ENCODE data around the gene KIF3A.

Gene KIF3A

DNA sequence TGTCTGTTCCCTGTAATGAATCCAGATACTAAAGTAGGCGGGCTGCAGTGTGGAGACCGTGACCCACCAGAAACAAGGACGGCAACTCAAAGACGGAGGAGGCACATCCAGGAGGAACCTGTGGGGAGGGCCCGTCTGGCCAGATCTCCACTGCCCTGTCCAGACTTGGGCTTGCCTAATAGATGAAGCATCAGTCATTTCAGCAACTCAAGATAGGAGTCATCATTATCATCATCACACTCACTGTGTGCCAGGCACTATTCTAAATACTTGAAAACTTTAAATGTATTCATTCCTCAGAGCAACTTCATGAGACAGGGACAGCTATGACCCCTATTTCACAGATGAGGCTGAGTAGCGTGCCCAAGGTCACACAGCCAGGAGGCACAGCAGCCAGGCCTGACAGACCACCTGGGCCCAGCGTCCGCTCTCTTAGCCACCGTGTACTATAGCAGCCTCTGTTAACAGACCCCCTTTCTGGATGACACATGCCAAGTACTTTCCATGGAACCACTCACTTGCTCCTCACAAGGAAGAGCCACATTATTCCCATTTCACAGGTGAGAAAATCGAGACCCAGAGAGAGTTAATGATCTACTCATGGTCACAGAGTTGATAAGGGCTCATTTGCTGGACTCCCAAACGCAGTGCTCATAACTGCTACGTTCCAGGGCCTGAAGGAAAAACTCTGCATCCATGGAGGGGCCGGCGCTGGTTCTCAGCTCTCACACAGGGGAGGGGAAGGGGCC is 68.5 kb downstream of the KIF3A start:
- Histone ChIP-seq H3K9ac (ENCODE audit: low read length in 2 of 2) (no peak overlapping the region), H3K4me3 (ENCODE audit: low read length in 2 of 2) (no peak overlapping the region), H3K9me3 (ENCODE audit: control insufficient read depth in 2 of 2, low read length in 2 of 2) (no peaks in the 10 kb centered on the region), H3K27me3 (ENCODE audit: control insufficient read depth in 1 of 2, insufficient read depth in 2 of 2, low read length in 2 of 2) (no peaks in the 10 kb centered on the region), H3K27ac (ENCODE audit: low read length) (no peak overlapping the region), H3K4me1 (ENCODE audit: control insufficient read depth, insufficient read depth, low read length) (peaks cover 3% of the 10 kb centered on the region), H3K36me3 (ENCODE audit: control insufficient read depth in 2 of 2, insufficient read depth in 2 of 2, low read length in 2 of 2) (no peaks in the 10 kb centered on the region)

DNA sequence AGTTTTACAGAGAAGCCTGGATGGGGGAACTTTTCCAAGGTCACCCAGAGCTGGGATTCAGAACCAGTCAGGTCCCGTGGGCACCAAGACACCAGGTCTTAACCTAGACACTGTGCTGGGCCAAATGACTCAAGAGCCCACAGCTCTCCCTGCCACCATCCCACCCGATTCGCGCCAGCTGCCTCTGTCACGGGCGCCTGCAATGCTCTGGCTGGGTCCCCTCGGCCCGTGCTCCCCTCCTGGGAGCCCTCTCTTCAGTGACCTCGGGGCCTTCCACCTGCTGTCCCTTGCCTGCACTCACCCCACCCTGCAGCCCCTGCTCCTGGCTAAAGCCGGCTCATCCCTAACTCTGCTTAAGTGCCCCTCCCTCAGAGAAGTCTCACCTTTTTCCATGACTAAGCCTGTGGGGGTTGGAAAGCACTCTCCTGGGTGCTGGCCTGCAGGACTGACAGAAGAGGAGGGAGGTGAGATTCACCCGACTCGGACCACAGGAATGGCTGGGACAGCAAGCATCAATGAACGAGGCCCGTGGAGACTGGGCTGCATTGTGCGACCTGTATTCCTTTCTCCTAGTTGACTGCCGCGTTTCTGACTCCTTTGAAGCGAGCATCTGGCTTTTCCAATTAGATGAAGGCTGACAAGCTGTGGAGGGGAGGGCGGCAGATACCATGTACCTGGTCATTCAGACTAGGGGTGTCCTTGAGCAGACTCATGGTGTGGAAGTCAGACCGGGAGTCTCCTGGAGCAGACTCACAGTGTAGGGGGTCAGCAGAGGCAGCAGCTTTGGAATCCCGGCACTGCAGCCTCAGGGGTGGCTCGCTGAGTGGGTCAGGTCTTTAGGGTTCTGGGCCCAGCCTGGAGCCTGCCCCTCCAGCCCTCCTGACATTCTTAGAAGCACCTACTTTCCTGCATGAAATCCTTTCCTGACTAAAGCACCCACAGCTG is 69.3 kb downstream of the KIF3A start:
- no peak overlapping the region for H3K27ac ChIP-seq (ENCODE audit: low read length)
- no peaks in the 10 kb centered on the region for H3K9me3 ChIP-seq (ENCODE audit: control insufficient read depth in 2 of 2, low read length in 2 of 2)
- no peaks in the 10 kb centered on the region for H3K36me3 ChIP-seq (ENCODE audit: control insufficient read depth in 2 of 2, insufficient read depth in 2 of 2, low read length in 2 of 2)
- H3K27me3 ChIP-seq (ENCODE audit: control insufficient read depth in 1 of 2, insufficient read depth in 2 of 2, low read length in 2 of 2): no peaks in the 10 kb centered on the region
- H3K4me3 ChIP-seq (ENCODE audit: low read length in 2 of 2): no peak overlapping the region
- peaks cover 3% of the 10 kb centered on the region for H3K4me1 ChIP-seq (ENCODE audit: control insufficient read depth, insufficient read depth, low read length)
- H3K9ac ChIP-seq (ENCODE audit: low read length in 2 of 2): no peak overlapping the region

GRCh38 chr5:132667309-132667708 is 70.0 kb downstream of the KIF3A start:
- Histone ChIP-seq H3K36me3 (ENCODE audit: control insufficient read depth in 2 of 2, insufficient read depth in 2 of 2, low read length in 2 of 2) (no peaks in the 10 kb centered on the region), H3K9me3 (ENCODE audit: control insufficient read depth in 2 of 2, low read length in 2 of 2) (no peaks in the 10 kb centered on the region), H3K4me1 (ENCODE audit: control insufficient read depth, insufficient read depth, low read length) (no peaks in the 10 kb centered on the region), H3K27me3 (ENCODE audit: control insufficient read depth in 1 of 2, insufficient read depth in 2 of 2, low read length in 2 of 2) (no peaks in the 10 kb centered on the region), H3K9ac (ENCODE audit: low read length in 2 of 2) (no peak overlapping the region), H3K4me3 (ENCODE audit: low read length in 2 of 2) (no peak overlapping the region), H3K27ac (ENCODE audit: low read length) (no peak overlapping the region)

GRCh38 chr5:132666310-132667123 is 70.8 kb downstream of the KIF3A start:
- H3K4me3 ChIP-seq (ENCODE audit: low read length in 2 of 2): no peak overlapping the region
- H3K27ac ChIP-seq (ENCODE audit: low read length): no peak overlapping the region
- H3K9me3 ChIP-seq (ENCODE audit: control insufficient read depth in 2 of 2, low read length in 2 of 2): no peaks in the 10 kb centered on the region
- no peaks in the 10 kb centered on the region for H3K27me3 ChIP-seq (ENCODE audit: control insufficient read depth in 1 of 2, insufficient read depth in 2 of 2, low read length in 2 of 2)
- no peaks in the 10 kb centered on the region for H3K4me1 ChIP-seq (ENCODE audit: control insufficient read depth, insufficient read depth, low read length)
- no peaks in the 10 kb centered on the region for H3K36me3 ChIP-seq (ENCODE audit: control insufficient read depth in 2 of 2, insufficient read depth in 2 of 2, low read length in 2 of 2)
- H3K9ac ChIP-seq (ENCODE audit: low read length in 2 of 2): no peak overlapping the region

GRCh38 chr5:132665574-132666080 is 71.7 kb downstream of the KIF3A start:
- no peaks in the 10 kb centered on the region for H3K36me3 ChIP-seq (ENCODE audit: control insufficient read depth in 2 of 2, insufficient read depth in 2 of 2, low read length in 2 of 2)
- no peaks in the 10 kb centered on the region for H3K27me3 ChIP-seq (ENCODE audit: control insufficient read depth in 1 of 2, insufficient read depth in 2 of 2, low read length in 2 of 2)
- no peaks in the 10 kb centered on the region for H3K9me3 ChIP-seq (ENCODE audit: control insufficient read depth in 2 of 2, low read length in 2 of 2)
- no peaks in the 10 kb centered on the region for H3K4me1 ChIP-seq (ENCODE audit: control insufficient read depth, insufficient read depth, low read length)
- no peak overlapping the region for H3K9ac ChIP-seq (ENCODE audit: low read length in 2 of 2)
- no peak overlapping the region for H3K4me3 ChIP-seq (ENCODE audit: low read length in 2 of 2)
- no peak overlapping the region for H3K27ac ChIP-seq (ENCODE audit: low read length)

- Histone ChIP-seq H3K27me3 (ENCODE audit: control insufficient read depth in 1 of 2, insufficient read depth in 2 of 2, low read length in 2 of 2) (no peaks in the 10 kb centered on the region), H3K9ac (ENCODE audit: low read length in 2 of 2) (no peak overlapping the region), H3K9me3 (ENCODE audit: control insufficient read depth in 2 of 2, low read length in 2 of 2) (no peaks in the 10 kb centered on the region), H3K4me1 (ENCODE audit: control insufficient read depth, insufficient read depth, low read length) (no peaks in the 10 kb centered on the region), H3K27ac (ENCODE audit: low read length) (no peak overlapping the region), H3K4me3 (ENCODE audit: low read length in 2 of 2) (no peak overlapping the region), H3K36me3 (ENCODE audit: control insufficient read depth in 2 of 2, insufficient read depth in 2 of 2, low read length in 2 of 2) (no peaks in the 10 kb centered on the region)
These were observed 72.6 kb downstream of the KIF3A start for GRCh38 chr5:132664696-132665209.

DNA sequence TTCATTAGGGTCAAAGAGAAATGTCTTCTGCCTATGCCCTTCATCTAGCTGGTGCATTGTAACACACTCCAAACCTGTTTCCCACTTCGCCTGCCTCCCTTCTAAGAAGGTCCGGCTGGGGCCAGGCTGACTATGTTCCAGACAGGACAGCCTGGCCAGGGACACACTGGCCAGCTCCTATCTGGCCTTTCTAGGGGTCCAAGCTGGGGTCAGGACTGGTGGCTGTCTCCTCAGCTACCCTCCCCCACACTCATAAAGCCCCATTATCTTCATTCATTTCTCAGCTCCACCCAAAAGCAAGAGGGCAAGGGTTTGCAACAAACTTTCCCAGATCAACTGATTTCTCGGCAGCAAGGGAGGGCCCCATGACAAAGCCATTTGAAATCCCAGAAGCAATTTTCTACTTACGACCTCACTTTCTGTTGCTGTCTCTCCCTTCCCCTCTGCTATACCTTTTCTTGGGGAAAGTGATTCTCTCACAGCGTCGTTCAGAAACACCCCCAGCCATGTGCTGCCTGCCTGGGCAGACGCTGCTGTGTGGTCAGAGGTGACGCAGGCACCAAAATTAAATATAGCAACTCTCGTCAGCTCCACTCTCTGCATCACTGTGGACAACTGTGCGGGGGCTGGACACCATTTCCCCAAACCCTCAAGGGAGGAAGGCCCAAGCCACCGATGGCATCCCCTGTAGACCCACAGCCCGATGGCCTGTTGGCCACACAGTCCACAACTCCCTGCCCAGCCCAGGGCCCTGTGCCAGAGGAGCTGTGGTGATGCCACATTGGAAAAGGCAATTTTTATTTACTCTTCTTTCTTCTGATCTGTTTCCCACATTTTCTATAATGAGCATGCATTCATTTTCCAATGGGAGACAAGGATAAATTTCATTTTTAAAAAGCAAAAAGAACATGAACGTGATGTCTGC is 73.3 kb downstream of the KIF3A start:
- Histone ChIP-seq H3K4me1 (ENCODE audit: control insufficient read depth, insufficient read depth, low read length) (no peaks in the 10 kb centered on the region), H3K9ac (ENCODE audit: low read length in 2 of 2) (no peak overlapping the region), H3K4me3 (ENCODE audit: low read length in 2 of 2) (no peak overlapping the region), H3K36me3 (ENCODE audit: control insufficient read depth in 2 of 2, insufficient read depth in 2 of 2, low read length in 2 of 2) (no peaks in the 10 kb centered on the region), H3K27me3 (ENCODE audit: control insufficient read depth in 1 of 2, insufficient read depth in 2 of 2, low read length in 2 of 2) (no peaks in the 10 kb centered on the region), H3K27ac (ENCODE audit: low read length) (no peak overlapping the region), H3K9me3 (ENCODE audit: control insufficient read depth in 2 of 2, low read length in 2 of 2) (no peaks in the 10 kb centered on the region)

DNA sequence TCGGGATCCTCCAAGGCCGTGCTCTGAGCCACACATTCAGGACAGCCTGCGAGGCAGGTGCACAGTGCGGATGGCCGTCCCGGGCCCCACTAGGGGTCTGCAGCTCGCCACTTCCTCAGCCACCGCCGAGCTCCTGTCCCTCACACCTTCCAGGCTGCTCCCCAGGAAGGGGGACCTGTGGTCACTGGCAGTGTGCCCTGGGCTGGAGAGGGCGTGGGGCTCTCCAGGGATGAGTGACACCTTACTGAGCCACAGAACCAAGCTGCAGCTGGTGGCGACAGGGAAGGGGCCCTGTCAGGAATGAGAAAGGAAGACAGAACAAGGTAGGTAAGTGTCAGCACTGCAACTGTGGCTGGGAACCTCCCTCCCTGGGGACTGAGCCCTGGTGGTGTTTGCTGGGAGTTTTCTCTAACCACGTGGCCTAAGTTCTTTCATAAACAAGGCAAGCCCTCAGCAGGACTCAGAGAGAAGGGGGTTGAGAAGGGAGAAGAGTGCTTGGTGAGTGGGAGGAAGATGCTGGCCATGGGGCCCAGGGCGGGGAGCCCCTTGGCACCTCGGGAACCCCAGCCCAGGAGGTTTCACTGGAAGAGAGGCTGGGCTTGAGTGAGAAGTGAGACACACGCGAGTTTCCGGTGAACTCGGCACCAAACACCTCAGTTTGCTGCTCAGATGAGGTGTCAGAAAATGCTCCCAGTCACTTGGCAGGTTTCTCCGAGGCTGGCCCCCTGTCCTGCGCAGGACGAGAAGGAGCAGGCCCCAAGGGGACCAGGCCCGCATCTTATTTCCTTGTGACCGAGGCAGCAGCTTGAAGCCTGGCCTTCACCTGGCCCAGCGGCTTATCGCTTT is 74.2 kb downstream of the KIF3A start:
- no peak overlapping the region for H3K27ac ChIP-seq (ENCODE audit: low read length)
- no peaks in the 10 kb centered on the region for H3K27me3 ChIP-seq (ENCODE audit: control insufficient read depth in 1 of 2, insufficient read depth in 2 of 2, low read length in 2 of 2)
- no peaks in the 10 kb centered on the region for H3K4me1 ChIP-seq (ENCODE audit: control insufficient read depth, insufficient read depth, low read length)
- no peaks in the 10 kb centered on the region for H3K36me3 ChIP-seq (ENCODE audit: control insufficient read depth in 2 of 2, insufficient read depth in 2 of 2, low read length in 2 of 2)
- no peak overlapping the region for H3K4me3 ChIP-seq (ENCODE audit: low read length in 2 of 2)
- H3K9ac ChIP-seq (ENCODE audit: low read length in 2 of 2): no peak overlapping the region
- no peaks in the 10 kb centered on the region for H3K9me3 ChIP-seq (ENCODE audit: control insufficient read depth in 2 of 2, low read length in 2 of 2)

GRCh38 chr5:132662004-132662401 is 75.3 kb downstream of the KIF3A start:
- H3K27ac ChIP-seq (ENCODE audit: low read length): no peak overlapping the region

More at GRCh38 chr5:132662004-132662401, 75.3 kb downstream of the KIF3A start:
- Histone ChIP-seq H3K27me3 (ENCODE audit: control insufficient read depth in 1 of 2, insufficient read depth in 2 of 2, low read length in 2 of 2) (peaks cover 2 to 6% of the 10 kb centered on the region in 2 donors), H3K4me3 (ENCODE audit: low read length in 2 of 2) (no peak overlapping the region), H3K9me3 (ENCODE audit: control insufficient read depth in 2 of 2, low read length in 2 of 2) (no peaks in the 10 kb centered on the region), H3K36me3 (ENCODE audit: control insufficient read depth in 2 of 2, insufficient read depth in 2 of 2, low read length in 2 of 2) (no peaks in the 10 kb centered on the region), H3K9ac (ENCODE audit: low read length in 2 of 2) (no peak overlapping the region), H3K4me1 (ENCODE audit: control insufficient read depth, insufficient read depth, low read length) (no peaks in the 10 kb centered on the region)

All from stomach smooth muscle (tissue), 2 donors.